COLO829 (cell line): Measurements from ENCODE around the gene LIMS2.
A peak's percentile ranks its signal among the peaks of the same experiment; 100 is the strongest.

ENCODE experiments used
- DNase-seq: peaks from one replicate; pipeline ENCODE4 v3.0.0; 2012; ENCODE audit warnings: low spot score

Gene LIMS2

GRCh38 chr2:127599211-127599610 lies 76.1 kb downstream of the LIMS2 start:
- DNase-seq: no peak

- DNase-seq: no peak
These were observed 76.6 kb downstream of the LIMS2 start for GRCh38 chr2:127598711-127599110.

- DNase-seq: no peak
These were observed 77.3 kb downstream of the LIMS2 start for GRCh38 chr2:127597984-127598380.

- DNase-seq: no peak
These were observed 78.0 kb downstream of the LIMS2 start for GRCh38 chr2:127597046-127597983.

GRCh38 chr2:127596311-127597045 lies 78.9 kb downstream of the LIMS2 start:
- no peak for DNase-seq

GRCh38 chr2:127594116-127594591 lies 81.2 kb downstream of the LIMS2 start:
- no peak for DNase-seq

GRCh38 chr2:127593228-127594115 lies 81.9 kb downstream of the LIMS2 start:
- no peak for DNase-seq

GRCh38 chr2:127592761-127593227 lies 82.5 kb downstream of the LIMS2 start:
- DNase-seq: no peak

GRCh38 chr2:127591221-127591923 lies 84.0 kb downstream of the LIMS2 start:
- peak; percentile 50 for DNase-seq

GRCh38 chr2:127590386-127591190 lies 84.7 kb downstream of the LIMS2 start:
- no peak for DNase-seq

GRCh38 chr2:127589841-127590240 lies 85.5 kb downstream of the LIMS2 start:
- DNase-seq: no peak

- no peak for DNase-seq
These were observed 86.0 kb downstream of the LIMS2 start for GRCh38 chr2:127589358-127589757.
